WI38 (cell line): ENCODE data around the gene EIF3L.
A peak's percentile ranks its signal among the peaks of the same experiment; 100 is the strongest.

ENCODE experiments used
- H3K4me3 ChIP-seq: 2 replicates; pipeline ENCODE4 v1.5.1; 2011; ENCODE audit warnings: low read depth, mild to moderate bottlenecking, control low read depth, low read length
- TF ChIP-seq, protein P1 (sequence below): IDR thresholded peaks from 2 replicates; pipeline ENCODE4 v1.5.1; 2012; ENCODE audit warnings: low read depth, mild to moderate bottlenecking, control low read depth, low read length

The EIF3L gene

DNA sequence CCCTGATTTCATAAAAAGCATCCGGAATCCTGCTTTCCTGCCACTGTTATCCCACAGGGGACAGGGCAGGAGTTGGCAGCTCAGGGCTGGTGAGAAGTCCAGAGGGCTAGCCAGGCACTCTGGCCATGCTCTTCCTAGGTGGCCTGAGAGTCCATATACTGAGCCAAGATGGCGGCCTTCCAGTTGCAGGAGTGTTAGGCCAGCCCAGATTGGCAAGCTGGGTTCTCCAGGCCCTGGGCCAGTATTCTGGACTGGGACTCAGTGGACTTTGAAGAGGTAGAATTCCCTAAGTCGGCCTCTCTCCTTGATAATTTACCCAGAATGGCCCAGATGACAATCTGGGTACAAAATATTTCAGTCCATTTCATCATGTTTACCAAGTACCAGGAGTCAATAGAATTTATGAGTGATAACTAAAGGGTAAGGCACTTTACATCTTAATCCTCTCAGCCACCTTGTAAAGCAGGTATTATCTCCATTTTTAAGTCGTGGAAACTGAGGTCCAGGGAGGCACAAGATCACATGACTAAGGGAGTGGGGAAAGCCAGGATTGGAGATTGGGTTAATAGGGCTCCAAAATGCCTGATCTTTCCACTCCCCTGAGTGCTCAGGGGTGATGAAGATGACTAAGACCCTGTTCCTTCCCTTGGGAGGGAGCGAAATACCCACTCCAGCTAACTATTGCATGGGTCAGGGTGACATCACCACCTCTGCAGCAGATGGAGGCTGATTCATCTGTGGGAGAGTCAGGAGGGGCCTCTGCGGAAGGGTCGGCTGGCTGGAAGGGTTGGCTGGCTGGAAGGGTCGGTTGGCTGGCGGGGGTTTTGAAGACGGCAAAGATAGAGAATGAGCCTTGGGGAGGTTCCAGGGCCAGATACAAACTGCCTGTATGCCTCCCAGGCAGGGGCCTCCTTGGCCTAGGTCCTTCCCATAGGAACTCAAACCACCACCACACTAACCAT is 55.6 kb downstream of the EIF3L start:
- TF ChIP-seq, protein P1, sequence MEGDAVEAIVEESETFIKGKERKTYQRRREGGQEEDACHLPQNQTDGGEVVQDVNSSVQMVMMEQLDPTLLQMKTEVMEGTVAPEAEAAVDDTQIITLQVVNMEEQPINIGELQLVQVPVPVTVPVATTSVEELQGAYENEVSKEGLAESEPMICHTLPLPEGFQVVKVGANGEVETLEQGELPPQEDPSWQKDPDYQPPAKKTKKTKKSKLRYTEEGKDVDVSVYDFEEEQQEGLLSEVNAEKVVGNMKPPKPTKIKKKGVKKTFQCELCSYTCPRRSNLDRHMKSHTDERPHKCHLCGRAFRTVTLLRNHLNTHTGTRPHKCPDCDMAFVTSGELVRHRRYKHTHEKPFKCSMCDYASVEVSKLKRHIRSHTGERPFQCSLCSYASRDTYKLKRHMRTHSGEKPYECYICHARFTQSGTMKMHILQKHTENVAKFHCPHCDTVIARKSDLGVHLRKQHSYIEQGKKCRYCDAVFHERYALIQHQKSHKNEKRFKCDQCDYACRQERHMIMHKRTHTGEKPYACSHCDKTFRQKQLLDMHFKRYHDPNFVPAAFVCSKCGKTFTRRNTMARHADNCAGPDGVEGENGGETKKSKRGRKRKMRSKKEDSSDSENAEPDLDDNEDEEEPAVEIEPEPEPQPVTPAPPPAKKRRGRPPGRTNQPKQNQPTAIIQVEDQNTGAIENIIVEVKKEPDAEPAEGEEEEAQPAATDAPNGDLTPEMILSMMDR = no peak
- peak overlapping the region; percentile 55 for H3K4me3 ChIP-seq

DNA sequence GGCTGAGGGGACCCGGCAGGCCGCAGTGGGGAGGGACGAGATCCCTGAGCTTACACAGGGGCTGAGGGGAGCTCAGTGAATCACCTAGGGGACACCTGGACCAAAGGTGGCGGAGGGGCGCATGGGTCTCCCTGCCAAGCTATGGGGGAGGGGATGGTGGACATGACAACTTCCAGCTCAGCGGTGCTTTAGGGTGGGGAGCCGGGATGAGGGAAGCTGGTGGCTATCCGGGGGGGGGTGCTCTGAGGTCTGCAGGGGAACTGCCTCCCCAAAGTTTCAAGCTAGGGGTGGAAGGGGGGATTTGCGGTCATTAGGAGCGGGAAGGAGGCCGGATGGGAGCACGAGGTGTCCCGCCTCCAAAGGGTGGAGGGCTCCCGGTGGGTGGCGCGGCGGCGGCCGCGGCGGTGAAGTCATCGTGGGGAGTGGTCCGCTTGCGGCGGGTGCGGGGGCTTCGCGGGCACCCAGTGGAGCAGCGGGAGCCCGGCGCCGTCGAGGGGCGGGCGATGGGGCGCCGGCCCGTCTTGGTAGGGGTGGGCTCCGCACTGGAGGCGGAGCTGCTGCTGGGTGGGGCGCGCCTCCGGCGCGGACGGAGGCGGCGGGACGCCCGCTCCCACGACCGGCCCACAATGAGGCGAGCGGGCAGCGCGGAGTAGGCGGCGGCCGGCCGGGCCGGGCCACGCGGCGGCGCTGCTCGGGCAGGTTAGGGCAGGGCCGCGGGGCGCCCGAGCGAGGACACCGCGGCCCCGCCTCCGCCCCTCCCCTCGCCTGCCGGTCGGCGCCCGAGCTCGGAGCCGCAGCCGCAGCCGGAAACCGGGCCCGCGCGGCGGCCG is 56.5 kb downstream of the EIF3L start, which contains the start of gene MICALL1:
TSS of gene MICALL1 (plus strand) at position 764 of the 830 bp plus-strand sequence. CDS start 126 bp downstream, outside the sequence.
- TF ChIP-seq, protein P1 = no peak
- peak within 1 kb of the TSS; percentile 88 for H3K4me3 ChIP-seq

DNA sequence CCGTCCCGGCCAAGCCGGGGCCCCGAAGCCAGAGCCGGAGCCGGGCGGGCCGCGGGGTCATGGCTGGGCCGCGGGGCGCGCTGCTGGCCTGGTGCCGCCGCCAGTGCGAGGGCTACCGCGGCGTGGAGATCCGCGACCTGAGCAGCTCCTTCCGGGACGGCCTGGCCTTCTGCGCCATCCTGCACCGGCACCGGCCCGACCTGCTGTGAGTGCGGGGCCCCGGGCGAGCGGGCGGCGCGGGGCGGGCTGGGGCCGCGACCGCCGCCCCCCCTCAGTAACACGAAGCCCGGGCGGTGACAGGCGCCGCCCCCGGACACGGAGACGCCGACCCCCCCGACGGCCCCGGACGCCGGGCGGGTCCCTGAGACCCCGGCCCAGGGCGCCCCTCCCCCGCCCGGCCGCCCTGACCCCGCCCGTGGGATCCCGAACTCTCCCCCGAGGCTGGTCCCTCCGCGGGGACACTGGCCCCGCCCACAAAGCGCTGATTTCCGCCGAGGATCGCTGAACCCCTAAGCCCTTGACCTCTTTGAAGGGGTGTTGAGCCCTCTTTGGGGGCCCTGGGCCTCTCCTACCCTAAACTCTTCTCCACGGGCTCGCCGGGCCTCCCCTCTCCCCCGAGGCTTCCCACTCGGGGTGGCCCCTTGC is 57.3 kb downstream of the EIF3L start:
- TF ChIP-seq, protein P1 = no peak
- peak overlapping the region; percentile 88 for H3K4me3 ChIP-seq

DNA sequence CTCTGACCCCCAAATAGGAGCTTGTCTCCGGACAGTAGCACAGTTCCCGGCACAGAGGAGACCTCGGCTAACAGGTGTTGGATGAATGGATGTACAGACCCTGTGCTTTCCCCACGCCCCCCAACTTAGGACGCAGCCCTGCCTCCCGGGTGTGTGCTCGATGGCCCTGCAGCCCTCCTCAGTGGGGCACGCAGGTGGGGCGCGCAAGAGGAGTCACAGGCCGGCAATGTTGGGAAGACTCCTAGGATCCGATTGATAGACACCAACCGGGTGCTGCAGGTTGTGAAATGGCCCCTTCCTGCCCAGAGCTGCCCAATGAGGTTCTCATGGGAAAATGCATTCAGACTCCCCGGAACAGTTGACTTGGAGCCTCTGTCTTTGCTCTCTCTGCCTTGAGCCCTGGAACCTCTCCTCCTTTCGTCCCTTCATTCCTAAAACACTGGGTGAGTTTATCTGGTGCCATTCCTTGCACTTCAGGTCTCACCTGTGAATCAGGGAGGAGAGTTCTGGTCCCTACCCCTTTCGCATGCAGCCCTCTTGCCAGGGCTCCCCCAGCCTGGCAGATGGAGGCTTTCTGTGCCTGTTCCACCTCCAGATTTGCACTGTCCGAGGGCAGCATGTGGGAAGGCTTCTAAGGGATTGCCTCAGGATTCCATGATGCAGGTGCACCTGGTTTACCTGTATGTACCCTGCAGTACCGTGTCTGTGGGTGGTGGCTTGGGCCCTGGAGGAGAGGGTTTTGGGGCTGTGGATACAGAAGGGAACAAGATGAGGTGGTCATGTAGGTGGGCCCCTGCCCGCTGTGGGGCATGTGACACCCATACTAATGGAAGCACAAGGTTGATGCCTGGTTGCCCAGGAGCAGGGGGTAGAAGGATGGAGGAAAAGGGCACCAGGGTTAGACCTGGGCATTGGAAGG is 58.1 kb downstream of the EIF3L start:
- peak overlapping the region; percentile 88 for H3K4me3 ChIP-seq
- TF ChIP-seq, protein P1 = no peak

DNA sequence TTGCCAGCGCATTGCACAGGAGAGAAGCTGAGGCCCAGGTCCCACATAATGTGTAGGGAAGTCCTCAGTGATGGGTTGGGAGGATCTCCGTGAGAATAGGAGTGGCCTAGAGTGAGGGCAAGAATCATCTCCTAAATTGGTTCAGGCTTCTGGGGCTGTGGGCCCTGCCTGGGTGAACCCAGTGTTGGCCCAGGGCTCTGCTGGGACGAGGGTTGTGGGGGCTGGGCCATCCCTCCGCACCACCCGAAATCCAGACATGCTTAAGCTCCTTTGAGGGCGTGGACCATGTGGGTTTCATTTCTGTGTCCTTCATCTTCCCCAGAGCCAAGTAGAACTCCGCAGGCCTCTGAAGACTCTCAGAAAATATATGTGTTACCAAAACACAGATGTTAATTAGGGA is 60.5 kb downstream of the EIF3L start:
- TF ChIP-seq, protein P1 = no peak
- no peak overlapping the region for H3K4me3 ChIP-seq
